Measurements from ENCODE around the gene VILL.

- TF ChIP-seq ZBTB7A (IDR thresholded peaks at IDR 0.05; ENCODE audit: low read depth) (no peak), RAD21 (IDR thresholded peaks at IDR 0.05; ENCODE audit: low read depth) (no peak), EP300 (IDR thresholded peaks at IDR 0.05; ENCODE audit: borderline replicate concordance) (no peak), TEAD4 (IDR thresholded peaks at IDR 0.05) (no peak)
Measured at GRCh38 chr3:37982331-37982730, 8.3 kb upstream of the VILL start.
